22Rv1 (cell line): ENCODE results near the gene EAF1.
"Not testable (repeated sequence)": the region's sequence is repeated elsewhere in the genome, so short reads cannot be mapped to it uniquely, and the experiment has no call there.

Experiments used
- CTCF ChIP-seq: fragments of 450-650 bp; IDR thresholded peaks from 2 replicates; pipeline ENCODE4 v1.5.1; 2017; ENCODE audit warnings: mild to moderate bottlenecking
- ZFX ChIP-seq: fragments of 450-650 bp; IDR thresholded peaks from 2 replicates; pipeline ENCODE4 v1.6.1; 2017; ENCODE audit warnings: antibody characterized with exemption, borderline replicate concordance

- not testable (repeated sequence) for TF ChIP-seq CTCF, ZFX
Measured at GRCh38 chr3:15385238-15385695, 42.1 kb upstream of the EAF1 start.
